ENCODE results near the gene AQP6. TPM values are rescaled to one million over a fixed set of nuclear protein-coding genes. Genes with fewer than 3 reads are reported as not detected.

AQP6 gene
- total and polyA plus RNA-seq, 2 donors (not counting 3 experiments of a cell fraction or from before 2014, with no cell fraction given): 0.04 TPM; not detected in 1

- Histone ChIP-seq H3K9me1 (replicated peaks; ENCODE audit: control insufficient read depth, extremely low read depth, insufficient read depth, low read length) (no peaks in the 10 kb centered on the region), H3K9me3 (replicated peaks; ENCODE audit: control insufficient read depth, insufficient read depth, low read length) (no peaks in the 10 kb centered on the region), H3K4me3 (replicated peaks in 1 of 3; ENCODE audit: insufficient read depth in 1 of 3, low read depth in 1 of 3, low read length in 3 of 3) (no peak overlapping the region), H3K27ac (ENCODE audit: insufficient read depth, low read depth, low read length) (no peak overlapping the region), H2AFZ (ENCODE audit: low read depth, low read length) (no peak overlapping the region), H3K4me1 (ENCODE audit: control insufficient read depth, extremely low read depth, insufficient read depth, low read length) (peaks cover 23% of the 10 kb centered on the region), H4K20me1 (replicated peaks; ENCODE audit: control insufficient read depth, extremely low read depth, insufficient read depth, low read length) (no peaks in the 10 kb centered on the region), H3K79me2 (ENCODE audit: control insufficient read depth, insufficient read depth, low read length) (no peaks in the 10 kb centered on the region), H3K36me3 (ENCODE audit: control insufficient read depth in 2 of 2, extremely low read depth in 1 of 2, insufficient read depth in 2 of 2, low read length in 2 of 2) (no peaks in the 10 kb centered on the region), H3K4me2 (ENCODE audit: insufficient read depth, low read length) (no peak overlapping the region), H3K27me3 (ENCODE audit: control insufficient read depth in 2 of 2, insufficient read depth in 2 of 2, low read length in 2 of 2) (no peaks in the 10 kb centered on the region), H3K9ac (replicated peaks; ENCODE audit: extremely low read depth, insufficient read depth, low read length) (no peak overlapping the region)
- FAIRE-seq: no peak
- no peak for DNase-seq (ENCODE audit: low read depth, low spot score)
- BruUV-seq (replicated peaks): no TSS peak
- no peak for TF ChIP-seq CTCF (IDR thresholded peaks at IDR 0.05; ENCODE audit: extremely low read depth in 1 of 2, insufficient read depth in 1 of 2, low read depth in 1 of 2, low read length in 2 of 2)
- no peak for TF ChIP-seq POLR2A (IDR thresholded peaks at IDR 0.05; ENCODE audit: low read depth, low read length)
- TF ChIP-seq JUN (IDR thresholded peaks at IDR 0.05; ENCODE audit: borderline replicate concordance, insufficient read depth, insufficient read length, low read depth): no peak
- TF ChIP-seq EZH2 (IDR thresholded peaks at IDR 0.05; ENCODE audit: borderline replicate concordance, low read depth, low read length, severe bottlenecking): no peak
- intact Hi-C loops (cut with micrococcal nuclease): no loop called here
- ChIA-PET CTCF (interaction anchor here (1.1 to 4.3 kb wide), 2 partner anchors 9 to 12 kb away, joined by 3 to 61 read pairs; no protein-coding TSS in a partner anchor), POLR2A (no interaction called here)
- dilution Hi-C loops (cut with MboI; ENCODE audit: extremely low pct_ligation_motif_present, low sequenced_read_pairs): loop anchor here (25.0 kb wide), 1 partner anchor 105 kb away; the partner anchor contains the start of gene ASIC1
Measured at GRCh38 chr12:49957570-49957967, 15.2 kb upstream of the AQP6 start.

All from endothelial cell of umbilical vein (primary cell).